HG02885 (cell line): ENCODE measurements around the gene NRTN.
"Not testable (repeated sequence)": the region's sequence is repeated elsewhere in the genome, so short reads cannot be mapped to it uniquely, and the experiment has no call there.

Experiments
- ATAC-seq: cut with Tn5 transposase; IDR thresholded peaks from one replicate; pipeline ENCODE4 v1.9.1; 2021; ENCODE audit warnings: mild to moderate bottlenecking; ENCODE audit not compliant: unreplicated experiment, poor library complexity

NRTN gene

GRCh38 chr19:5864013-5864720 is 59.3 kb downstream of the NRTN start:
- ATAC-seq, result no peak

GRCh38 chr19:5864725-5865486 is 60.0 kb downstream of the NRTN start:
- no peak for ATAC-seq

GRCh38 chr19:5865772-5866171 is 60.9 kb downstream of the NRTN start:
- ATAC-seq, result no peak

GRCh38 chr19:5867201-5868136 is 62.6 kb downstream of the NRTN start:
- ATAC-seq, result no peak

GRCh38 chr19:5870986-5871394 is 66.1 kb downstream of the NRTN start:
- ATAC-seq, result no peak

GRCh38 chr19:5873617-5874199 is 68.8 kb downstream of the NRTN start:
- no peak for ATAC-seq

- not testable (repeated sequence) for ATAC-seq
Measured at GRCh38 chr19:5874496-5874895, 69.6 kb downstream of the NRTN start.

GRCh38 chr19:5877427-5877826 is 72.6 kb downstream of the NRTN start:
- ATAC-seq, result no peak

- no peak for ATAC-seq
Measured at GRCh38 chr19:5877882-5878281, 73.0 kb downstream of the NRTN start.
